Measurements from ENCODE around the gene WFDC9. TPM values are rescaled to one million over a fixed set of nuclear protein-coding genes. Genes with fewer than 3 reads are reported as not detected.

Gene WFDC9
- polyA plus RNA-seq, 3 donors = not detected

GRCh38 chr20:45636513-45636912 is 5.4 kb upstream of the WFDC9 start:
- TF ChIP-seq, protein P1, sequence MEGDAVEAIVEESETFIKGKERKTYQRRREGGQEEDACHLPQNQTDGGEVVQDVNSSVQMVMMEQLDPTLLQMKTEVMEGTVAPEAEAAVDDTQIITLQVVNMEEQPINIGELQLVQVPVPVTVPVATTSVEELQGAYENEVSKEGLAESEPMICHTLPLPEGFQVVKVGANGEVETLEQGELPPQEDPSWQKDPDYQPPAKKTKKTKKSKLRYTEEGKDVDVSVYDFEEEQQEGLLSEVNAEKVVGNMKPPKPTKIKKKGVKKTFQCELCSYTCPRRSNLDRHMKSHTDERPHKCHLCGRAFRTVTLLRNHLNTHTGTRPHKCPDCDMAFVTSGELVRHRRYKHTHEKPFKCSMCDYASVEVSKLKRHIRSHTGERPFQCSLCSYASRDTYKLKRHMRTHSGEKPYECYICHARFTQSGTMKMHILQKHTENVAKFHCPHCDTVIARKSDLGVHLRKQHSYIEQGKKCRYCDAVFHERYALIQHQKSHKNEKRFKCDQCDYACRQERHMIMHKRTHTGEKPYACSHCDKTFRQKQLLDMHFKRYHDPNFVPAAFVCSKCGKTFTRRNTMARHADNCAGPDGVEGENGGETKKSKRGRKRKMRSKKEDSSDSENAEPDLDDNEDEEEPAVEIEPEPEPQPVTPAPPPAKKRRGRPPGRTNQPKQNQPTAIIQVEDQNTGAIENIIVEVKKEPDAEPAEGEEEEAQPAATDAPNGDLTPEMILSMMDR (IDR thresholded peaks at IDR 0.05) = no peak
- Histone ChIP-seq H3K4me1 (ENCODE audit: control insufficient read depth in 1 of 2, insufficient read depth in 2 of 2, low read length in 2 of 2) (no peaks in the 10 kb centered on the region), H3K4me3 (replicated peaks in 1 of 3; ENCODE audit: low read depth in 2 of 3, low read length in 3 of 3) (no peak overlapping the region), H3K4me2 (replicated peaks; ENCODE audit: extremely low read depth, low read length, poor library complexity, severe bottlenecking) (no peak overlapping the region), H3K9me3 (replicated peaks in 1 of 2; ENCODE audit: control insufficient read depth in 1 of 2, insufficient read depth in 1 of 2, low read length in 2 of 2) (no peaks in the 10 kb centered on the region), H3K36me3 (replicated peaks in 1 of 2; ENCODE audit: control insufficient read depth in 1 of 2, insufficient read depth in 2 of 2, low read length in 2 of 2) (no peaks in the 10 kb centered on the region), H3K27ac (ENCODE audit: low read depth in 1 of 2, low read length in 2 of 2) (no peak overlapping the region), H2AFZ (ENCODE audit: insufficient read depth, low read depth, low read length, poor library complexity, severe bottlenecking) (no peak overlapping the region), H3K9ac (ENCODE audit: insufficient read depth, low read length, poor library complexity, severe bottlenecking) (no peak overlapping the region), H4K20me1 (ENCODE audit: insufficient read depth, low read length) (no peaks in the 10 kb centered on the region), H3K79me2 (ENCODE audit: insufficient read depth, low read length) (no peaks in the 10 kb centered on the region), H3K27me3 (ENCODE audit: control insufficient read depth in 2 of 2, insufficient read depth in 2 of 2, low read length in 2 of 2) (peaks cover 0 to 4% of the 10 kb centered on the region in 2 donors)
- intact Hi-C loops (cut with micrococcal nuclease) = no loop called here
- 89% methylated on average over 1 of the region's 1 CpG for WGBS (ENCODE audit: insufficient coverage)
- no peak for DNase-seq
- Mint-ChIP-seq H3K9me3 (peaks cover 0 to 3% (median 0%) of the 10 kb centered on the region in 7 donors), H3K4me1 (no peaks in the 10 kb centered on the region), H3K27me3 (ENCODE audit: low read depth in 3 of 3) (peaks cover 2 to 10% (median 6%) of the 10 kb centered on the region in 3 donors), H3K27ac (no peak overlapping the region), H3K36me3 (no peaks in the 10 kb centered on the region), H3K4me3 (no peak overlapping the region)

GRCh38 chr20:45630371-45630770 is 713 bp downstream of the WFDC9 start:
- H3K27me3 Mint-ChIP-seq (ENCODE audit: low read depth in 3 of 3) = peaks cover 4 to 8% (median 7%) of the 10 kb centered on the region in 3 donors
- TF ChIP-seq, protein P1 (IDR thresholded peaks at IDR 0.05) = no peak
- no peak overlapping the region for H3K4me2 ChIP-seq (replicated peaks; ENCODE audit: extremely low read depth, low read length, poor library complexity, severe bottlenecking)
- H3K9me3 ChIP-seq (replicated peaks in 1 of 2; ENCODE audit: control insufficient read depth in 1 of 2, insufficient read depth in 1 of 2, low read length in 2 of 2) = no peaks in the 10 kb centered on the region
- peaks cover 2 to 3% of the 10 kb centered on the region in 2 donors for H3K27me3 ChIP-seq (ENCODE audit: control insufficient read depth in 2 of 2, insufficient read depth in 2 of 2, low read length in 2 of 2)
- H4K20me1 ChIP-seq (ENCODE audit: insufficient read depth, low read length) = no peaks in the 10 kb centered on the region
- H3K4me3 Mint-ChIP-seq = no peak overlapping the region
- H3K4me1 ChIP-seq (ENCODE audit: control insufficient read depth in 1 of 2, insufficient read depth in 2 of 2, low read length in 2 of 2) = no peaks in the 10 kb centered on the region
- no peaks in the 10 kb centered on the region for H3K36me3 Mint-ChIP-seq
- H3K36me3 ChIP-seq (replicated peaks in 1 of 2; ENCODE audit: control insufficient read depth in 1 of 2, insufficient read depth in 2 of 2, low read length in 2 of 2) = no peaks in the 10 kb centered on the region
- H2AFZ ChIP-seq (ENCODE audit: insufficient read depth, low read depth, low read length, poor library complexity, severe bottlenecking) = no peak overlapping the region
- intact Hi-C loops (cut with micrococcal nuclease) = no loop called here
- H3K27ac ChIP-seq (ENCODE audit: low read depth in 1 of 2, low read length in 2 of 2) = no peak overlapping the region
- DNase-seq = no peak
- no peaks in the 10 kb centered on the region for H3K79me2 ChIP-seq (ENCODE audit: insufficient read depth, low read length)
- H3K4me3 ChIP-seq (replicated peaks in 1 of 3; ENCODE audit: low read depth in 2 of 3, low read length in 3 of 3) = no peak overlapping the region
- H3K9ac ChIP-seq (ENCODE audit: insufficient read depth, low read length, poor library complexity, severe bottlenecking) = no peak overlapping the region
- peaks cover 3% of the 10 kb centered on the region for H3K4me1 Mint-ChIP-seq
- peak overlapping the region in 1 of 7 donors; percentile 64 for H3K27ac Mint-ChIP-seq
- H3K9me3 Mint-ChIP-seq = peaks cover 0 to 1% (median 0%) of the 10 kb centered on the region in 7 donors
